ENCODE measurements around the gene LRIT3.

LRIT3 gene

DNA sequence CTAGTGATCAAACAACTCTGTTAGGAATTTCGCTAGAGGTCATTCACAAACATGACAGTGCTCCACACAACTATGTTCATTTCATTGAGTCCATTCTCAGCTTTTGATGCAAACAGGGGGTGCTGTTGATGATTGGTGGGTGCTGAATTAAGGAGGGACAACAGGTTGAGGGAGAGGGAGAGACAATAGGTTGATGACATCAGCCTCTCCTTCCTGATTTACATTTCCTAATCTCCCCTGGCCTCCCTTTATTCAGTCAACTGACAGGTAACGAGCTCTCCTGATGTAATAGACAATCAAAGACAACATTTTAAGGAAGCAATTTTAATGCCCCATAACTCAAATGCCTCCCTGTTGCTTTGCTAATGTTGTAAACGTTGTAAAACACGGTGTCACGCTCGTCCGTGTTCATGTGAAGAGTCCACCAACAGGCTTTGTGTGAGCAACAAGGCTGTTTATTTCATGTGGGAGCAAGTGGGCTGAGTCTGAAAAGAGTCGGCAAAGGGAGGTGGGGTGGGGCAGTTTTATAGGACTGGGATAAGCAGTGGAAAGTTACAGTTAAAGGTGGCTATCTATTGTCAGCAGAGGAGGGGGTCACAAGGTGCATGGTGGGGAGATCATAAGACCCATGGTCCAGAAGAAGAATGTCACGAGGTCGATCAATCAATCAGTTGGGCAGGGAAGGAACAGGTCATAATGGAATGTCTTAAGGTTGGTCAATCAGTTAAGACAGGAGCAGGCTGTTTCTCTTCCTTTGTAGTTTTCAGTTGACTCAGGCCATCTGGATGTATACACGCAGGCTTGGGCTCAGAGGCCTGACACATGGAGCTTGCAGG is 37.1 kb upstream of the LRIT3 start:
- no peak for TF ChIP-seq YY1 (IDR thresholded peaks at IDR 0.05; ENCODE audit: low read depth)
- TF ChIP-seq EGR1 (IDR thresholded peaks at IDR 0.05): no peak
- no peak for TF ChIP-seq NFIC (IDR thresholded peaks at IDR 0.05)
- TF ChIP-seq FOXM1 (IDR thresholded peaks at IDR 0.05; ENCODE audit: borderline replicate concordance, low read depth): no peak
- TF ChIP-seq RAD21 (IDR thresholded peaks at IDR 0.05; ENCODE audit: low read depth): no peak
- no peak for TF ChIP-seq EP300 (IDR thresholded peaks at IDR 0.05; ENCODE audit: borderline replicate concordance)
- no peak for TF ChIP-seq TCF12 (IDR thresholded peaks at IDR 0.05; ENCODE audit: low read depth)
- TF ChIP-seq USF1 (IDR thresholded peaks at IDR 0.05): no peak
- no peak for TF ChIP-seq TAF1 (IDR thresholded peaks at IDR 0.05; ENCODE audit: low read depth)
- no peak for TF ChIP-seq ZBTB7A (IDR thresholded peaks at IDR 0.05; ENCODE audit: low read depth)

DNA sequence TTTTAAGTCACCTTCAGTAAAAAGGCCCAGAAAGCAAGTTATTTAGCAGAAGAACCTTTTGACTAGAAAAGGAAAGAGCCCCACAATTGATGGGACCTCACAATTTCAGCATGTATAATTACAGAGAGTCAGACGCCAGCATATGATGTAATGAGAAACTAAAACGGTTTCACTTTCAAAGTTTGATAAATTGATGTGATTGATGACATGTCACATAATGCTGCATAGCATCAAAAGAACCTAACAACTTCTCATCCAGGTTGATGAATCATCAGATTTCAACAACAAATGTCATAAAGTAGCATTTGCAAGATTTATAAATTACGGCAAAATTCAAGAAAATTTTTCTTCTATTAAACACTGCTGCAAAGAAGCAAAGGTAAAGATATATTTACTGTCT is 36.2 kb upstream of the LRIT3 start:
- TF ChIP-seq TAF1 (IDR thresholded peaks at IDR 0.05; ENCODE audit: low read depth) (no peak), ZBTB7A (IDR thresholded peaks at IDR 0.05; ENCODE audit: low read depth) (no peak), MAX (IDR thresholded peaks at IDR 0.05) (no peak), YY1 (IDR thresholded peaks at IDR 0.05; ENCODE audit: low read depth) (no peak), TEAD4 (IDR thresholded peaks at IDR 0.05) (no peak), EP300 (IDR thresholded peaks at IDR 0.05; ENCODE audit: borderline replicate concordance) (no peak), USF1 (IDR thresholded peaks at IDR 0.05) (no peak), CEBPB (IDR thresholded peaks at IDR 0.05) (no peak), NFIC (IDR thresholded peaks at IDR 0.05) (no peak)

- TF ChIP-seq YY1 (IDR thresholded peaks at IDR 0.05; ENCODE audit: low read depth): no peak; the same call in 1 of the 2 replicates
- TF ChIP-seq EGR1 (IDR thresholded peaks at IDR 0.05): no peak
- peak; percentile 80; the same call in 1 of the 2 replicates for TF ChIP-seq FOXM1 (IDR thresholded peaks at IDR 0.05; ENCODE audit: borderline replicate concordance, low read depth)
- TF ChIP-seq MAX (IDR thresholded peaks at IDR 0.05): peak; percentile 98
- no peak for TF ChIP-seq RAD21 (IDR thresholded peaks at IDR 0.05; ENCODE audit: low read depth)
- TF ChIP-seq USF1 (IDR thresholded peaks at IDR 0.05): peak; percentile 85
- peak; percentile 46; the same call in 1 of the 2 replicates for TF ChIP-seq NFIC (IDR thresholded peaks at IDR 0.05)
- TF ChIP-seq, protein P1, sequence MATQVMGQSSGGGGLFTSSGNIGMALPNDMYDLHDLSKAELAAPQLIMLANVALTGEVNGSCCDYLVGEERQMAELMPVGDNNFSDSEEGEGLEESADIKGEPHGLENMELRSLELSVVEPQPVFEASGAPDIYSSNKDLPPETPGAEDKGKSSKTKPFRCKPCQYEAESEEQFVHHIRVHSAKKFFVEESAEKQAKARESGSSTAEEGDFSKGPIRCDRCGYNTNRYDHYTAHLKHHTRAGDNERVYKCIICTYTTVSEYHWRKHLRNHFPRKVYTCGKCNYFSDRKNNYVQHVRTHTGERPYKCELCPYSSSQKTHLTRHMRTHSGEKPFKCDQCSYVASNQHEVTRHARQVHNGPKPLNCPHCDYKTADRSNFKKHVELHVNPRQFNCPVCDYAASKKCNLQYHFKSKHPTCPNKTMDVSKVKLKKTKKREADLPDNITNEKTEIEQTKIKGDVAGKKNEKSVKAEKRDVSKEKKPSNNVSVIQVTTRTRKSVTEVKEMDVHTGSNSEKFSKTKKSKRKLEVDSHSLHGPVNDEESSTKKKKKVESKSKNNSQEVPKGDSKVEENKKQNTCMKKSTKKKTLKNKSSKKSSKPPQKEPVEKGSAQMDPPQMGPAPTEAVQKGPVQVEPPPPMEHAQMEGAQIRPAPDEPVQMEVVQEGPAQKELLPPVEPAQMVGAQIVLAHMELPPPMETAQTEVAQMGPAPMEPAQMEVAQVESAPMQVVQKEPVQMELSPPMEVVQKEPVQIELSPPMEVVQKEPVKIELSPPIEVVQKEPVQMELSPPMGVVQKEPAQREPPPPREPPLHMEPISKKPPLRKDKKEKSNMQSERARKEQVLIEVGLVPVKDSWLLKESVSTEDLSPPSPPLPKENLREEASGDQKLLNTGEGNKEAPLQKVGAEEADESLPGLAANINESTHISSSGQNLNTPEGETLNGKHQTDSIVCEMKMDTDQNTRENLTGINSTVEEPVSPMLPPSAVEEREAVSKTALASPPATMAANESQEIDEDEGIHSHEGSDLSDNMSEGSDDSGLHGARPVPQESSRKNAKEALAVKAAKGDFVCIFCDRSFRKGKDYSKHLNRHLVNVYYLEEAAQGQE (IDR thresholded peaks at IDR 0.05; ENCODE audit: low read depth): no peak
- TF ChIP-seq CREB1 (IDR thresholded peaks at IDR 0.05; ENCODE audit: low read depth): peak; percentile 95
- TF ChIP-seq ZBTB7A (IDR thresholded peaks at IDR 0.05; ENCODE audit: low read depth): peak; percentile 81
- TF ChIP-seq EP300 (IDR thresholded peaks at IDR 0.05; ENCODE audit: borderline replicate concordance): 0 out of 2 replicates have a peak, but pooled peaks have one; percentile 24
- TF ChIP-seq TCF12 (IDR thresholded peaks at IDR 0.05; ENCODE audit: low read depth): peak; percentile 66
- peak; percentile 72 for TF ChIP-seq TAF1 (IDR thresholded peaks at IDR 0.05; ENCODE audit: low read depth)
- no peak for TF ChIP-seq TEAD4 (IDR thresholded peaks at IDR 0.05)
- no peak; the same call in 1 of the 2 replicates for TF ChIP-seq CEBPB (IDR thresholded peaks at IDR 0.05)
These were observed 32.5 kb upstream of the LRIT3 start, which contains the start of gene GAR1 for GRCh38 chr4:109815151-109816081. TSS of gene GAR1 (plus strand) at chr4:109815762. CDS start at chr4:109816165, 403 bp downstream.

- TF ChIP-seq, protein P1 (IDR thresholded peaks at IDR 0.05; ENCODE audit: low read depth): no peak
- no peak for TF ChIP-seq RAD21 (IDR thresholded peaks at IDR 0.05; ENCODE audit: low read depth)
- no peak for TF ChIP-seq MAX (IDR thresholded peaks at IDR 0.05)
- TF ChIP-seq USF1 (IDR thresholded peaks at IDR 0.05): no peak
- no peak for TF ChIP-seq CREB1 (IDR thresholded peaks at IDR 0.05; ENCODE audit: low read depth)
- no peak for TF ChIP-seq NFIC (IDR thresholded peaks at IDR 0.05)
- no peak for TF ChIP-seq TEAD4 (IDR thresholded peaks at IDR 0.05)
- TF ChIP-seq EP300 (IDR thresholded peaks at IDR 0.05; ENCODE audit: borderline replicate concordance): no peak
- no peak for TF ChIP-seq CEBPB (IDR thresholded peaks at IDR 0.05)
These were observed 31.8 kb upstream of the LRIT3 start for GRCh38 chr4:109816082-109816442.
